HPDE6-E6E7 (cell line): Measurements from ENCODE around the gene DLG2.

Source experiments
- DNase-seq: peaks from one replicate; pipeline ENCODE4 v3.0.0; 2011; ENCODE audit warnings: missing footprints; ENCODE audit errors: extremely low spot score

DLG2 gene

GRCh38 chr11:83681906-83682610, 1945.1 kb downstream of the DLG2 start:
- no peak for DNase-seq

GRCh38 chr11:83681031-83681781, 1945.9 kb downstream of the DLG2 start:
- no peak for DNase-seq

GRCh38 chr11:83680321-83680720, 1946.8 kb downstream of the DLG2 start:
- no peak for DNase-seq

GRCh38 chr11:83678831-83679584, 1948.1 kb downstream of the DLG2 start:
- DNase-seq, result no peak

GRCh38 chr11:83677730-83678129, 1949.4 kb downstream of the DLG2 start:
- DNase-seq, result no peak

GRCh38 chr11:83676056-83676601, 1951.0 kb downstream of the DLG2 start:
- DNase-seq, result no peak

GRCh38 chr11:83674102-83674896, 1952.8 kb downstream of the DLG2 start:
- DNase-seq, result no peak

GRCh38 chr11:83671289-83671688, 1955.9 kb downstream of the DLG2 start:
- no peak for DNase-seq

GRCh38 chr11:83666149-83666548, 1961.0 kb downstream of the DLG2 start:
- no peak for DNase-seq

GRCh38 chr11:83663988-83664387, 1963.2 kb downstream of the DLG2 start:
- no peak for DNase-seq

GRCh38 chr11:83663446-83663845, 1963.7 kb downstream of the DLG2 start:
- DNase-seq, result no peak

- no peak for DNase-seq
These were observed 1964.7 kb downstream of the DLG2 start for GRCh38 chr11:83662494-83662893.

- DNase-seq, result no peak
These were observed 1965.4 kb downstream of the DLG2 start for GRCh38 chr11:83661491-83662350.

- no peak for DNase-seq
These were observed 1967.7 kb downstream of the DLG2 start for GRCh38 chr11:83659466-83659865.

- no peak for DNase-seq
These were observed 1970.3 kb downstream of the DLG2 start for GRCh38 chr11:83656796-83657330.

- DNase-seq, result no peak
These were observed 1971.2 kb downstream of the DLG2 start for GRCh38 chr11:83655976-83656375.

GRCh38 chr11:83649528-83649855, 1977.7 kb downstream of the DLG2 start:
- no peak for DNase-seq

GRCh38 chr11:83648610-83649527, 1978.3 kb downstream of the DLG2 start:
- DNase-seq, result no peak

- no peak for DNase-seq
These were observed 1981.6 kb downstream of the DLG2 start for GRCh38 chr11:83645561-83645960.
